Stimulated activated naive CD8-positive, alpha-beta T cell treated with anti-CD3 and anti-CD28 coated beads, Interleukin-15, Interleukin-2, amounts not matched to agents 100 ng/mL and 50 ng/mL, for 24 hours (primary cell): ENCODE data around the gene GRP.
"Not testable (repeated sequence)": the region's sequence is repeated elsewhere in the genome, so short reads cannot be mapped to it uniquely, and the experiment has no call there.

Source experiments
- H3K27ac Mint-ChIP-seq: one replicate; pipeline ENCODE4 v1.8.0; 2021; ENCODE audit warnings: mild to moderate bottlenecking, mixed read lengths
- H3K27me3 Mint-ChIP-seq: one replicate; pipeline ENCODE4 v1.8.0; 2021; ENCODE audit warnings: mixed read lengths
- H3K36me3 Mint-ChIP-seq: one replicate; pipeline ENCODE4 v1.8.0; 2021; ENCODE audit warnings: low read depth, mixed read lengths
- H3K4me1 Mint-ChIP-seq: one replicate; pipeline ENCODE4 v1.8.0; 2021; ENCODE audit warnings: low read depth, mixed read lengths
- H3K4me3 Mint-ChIP-seq: one replicate; pipeline ENCODE4 v1.8.0; 2021; ENCODE audit warnings: mild to moderate bottlenecking, mixed read lengths
- H3K9me3 Mint-ChIP-seq: one replicate; pipeline ENCODE4 v1.8.0; 2021; ENCODE audit warnings: mixed read lengths

The GRP gene

DNA sequence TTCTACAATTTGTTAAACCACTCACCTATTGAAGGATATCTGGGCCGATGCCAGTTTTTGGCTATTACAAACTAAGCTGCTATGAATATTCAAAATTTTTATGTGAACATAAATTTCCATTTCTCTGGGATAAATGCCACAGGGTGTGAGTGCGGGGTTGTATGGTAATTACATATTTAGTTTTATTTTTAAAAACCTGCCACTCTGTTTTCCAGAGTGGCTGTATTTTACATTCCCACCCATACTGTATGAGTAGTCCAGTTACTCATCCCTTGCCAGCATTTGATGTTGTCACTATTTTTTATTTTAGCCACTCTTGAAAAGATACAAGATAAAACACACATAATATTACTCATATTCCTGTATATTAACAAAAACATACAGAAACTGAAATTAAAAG is 22.9 kb downstream of the GRP start:
- no peaks in the 10 kb centered on the region for H3K36me3 Mint-ChIP-seq
- H3K4me3 Mint-ChIP-seq: no peak overlapping the region
- H3K9me3 Mint-ChIP-seq: no peaks in the 10 kb centered on the region
- H3K27me3 Mint-ChIP-seq: peaks cover 28% of the 10 kb centered on the region
- no peaks in the 10 kb centered on the region for H3K4me1 Mint-ChIP-seq
- H3K27ac Mint-ChIP-seq: no peak overlapping the region

DNA sequence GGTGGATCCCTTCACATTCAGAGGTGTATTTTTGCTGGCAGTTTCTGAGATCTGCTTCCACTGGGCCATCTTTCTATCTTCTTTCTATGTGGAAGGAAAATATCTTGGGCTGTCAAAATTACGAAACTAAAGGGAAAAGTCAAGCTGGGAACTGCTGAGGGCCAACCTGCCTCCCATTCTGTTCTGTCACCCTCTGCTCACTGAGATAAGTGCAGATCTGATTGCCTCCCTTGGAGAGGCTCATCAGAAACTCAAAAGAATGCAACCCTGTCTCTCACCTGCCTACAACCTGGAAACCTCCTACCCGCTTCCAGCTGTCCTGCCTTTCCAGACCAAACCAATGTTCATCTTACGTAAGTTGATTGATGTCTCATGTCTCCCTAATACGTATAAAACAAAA is 26.8 kb downstream of the GRP start:
- no peak overlapping the region for H3K4me3 Mint-ChIP-seq
- H3K27ac Mint-ChIP-seq: no peak overlapping the region
- H3K27me3 Mint-ChIP-seq: peaks cover 53% of the 10 kb centered on the region
- H3K4me1 Mint-ChIP-seq: no peaks in the 10 kb centered on the region
- no peaks in the 10 kb centered on the region for H3K36me3 Mint-ChIP-seq
- H3K9me3 Mint-ChIP-seq: no peaks in the 10 kb centered on the region

DNA sequence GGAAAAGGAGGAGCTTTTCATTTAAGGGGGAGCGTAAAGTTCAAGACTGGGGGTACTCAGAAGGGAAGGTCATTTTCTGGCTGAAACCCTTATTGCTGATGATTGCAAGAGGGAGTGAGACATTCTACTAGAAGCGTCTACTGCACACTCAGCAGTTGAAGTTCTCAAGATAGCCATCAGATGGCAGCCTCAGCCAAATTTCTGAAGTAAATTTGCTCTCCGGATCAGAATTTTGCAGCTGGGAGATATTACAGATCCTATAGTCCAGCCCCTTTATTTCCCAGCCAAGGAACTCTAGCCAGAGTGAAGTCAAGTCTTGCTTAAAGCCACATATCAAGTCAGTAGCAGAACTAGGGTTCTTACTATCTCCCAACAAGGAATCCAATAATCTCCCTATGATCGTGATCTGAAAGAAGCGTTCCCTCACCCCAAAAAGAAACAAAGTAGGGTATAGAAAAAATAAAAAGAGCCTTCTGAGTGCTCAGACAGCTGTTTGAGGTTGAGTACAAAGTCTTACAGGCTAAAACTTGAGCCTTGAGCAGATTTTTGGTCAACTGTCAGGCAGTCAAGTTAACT is 29.3 kb downstream of the GRP start:
- Mint-ChIP-seq H3K4me1 (no peaks in the 10 kb centered on the region), H3K36me3 (no peaks in the 10 kb centered on the region), H3K4me3 (no peak overlapping the region), H3K9me3 (no peaks in the 10 kb centered on the region), H3K27me3 (peaks cover 64% of the 10 kb centered on the region), H3K27ac (no peak overlapping the region)

DNA sequence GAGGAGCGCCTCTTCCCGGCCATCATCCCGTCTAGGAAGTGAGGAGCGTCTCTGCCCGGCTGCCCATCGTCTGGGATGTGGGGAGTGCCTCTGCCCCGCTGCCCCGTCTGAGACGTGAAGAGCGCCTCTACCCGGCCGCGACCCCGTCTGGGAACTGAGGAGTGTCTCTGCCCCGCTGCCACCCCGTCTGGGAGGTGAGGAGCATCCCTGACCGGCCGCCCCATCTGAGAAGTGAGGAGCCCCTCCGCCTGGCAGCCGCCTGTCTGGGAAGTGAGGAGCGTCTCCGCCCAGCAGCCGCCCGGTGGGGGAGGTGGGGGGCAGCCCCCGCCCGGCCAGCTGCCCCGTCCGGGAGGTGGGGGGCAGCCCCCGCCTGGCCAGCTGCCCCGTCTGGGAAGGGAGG is 35.5 kb downstream of the GRP start:
- not testable (repeated sequence) for H3K27ac Mint-ChIP-seq, H3K4me1 Mint-ChIP-seq, H3K9me3 Mint-ChIP-seq, H3K4me3 Mint-ChIP-seq, H3K36me3 Mint-ChIP-seq
- peaks cover 45% of the 10 kb centered on the region for H3K27me3 Mint-ChIP-seq

DNA sequence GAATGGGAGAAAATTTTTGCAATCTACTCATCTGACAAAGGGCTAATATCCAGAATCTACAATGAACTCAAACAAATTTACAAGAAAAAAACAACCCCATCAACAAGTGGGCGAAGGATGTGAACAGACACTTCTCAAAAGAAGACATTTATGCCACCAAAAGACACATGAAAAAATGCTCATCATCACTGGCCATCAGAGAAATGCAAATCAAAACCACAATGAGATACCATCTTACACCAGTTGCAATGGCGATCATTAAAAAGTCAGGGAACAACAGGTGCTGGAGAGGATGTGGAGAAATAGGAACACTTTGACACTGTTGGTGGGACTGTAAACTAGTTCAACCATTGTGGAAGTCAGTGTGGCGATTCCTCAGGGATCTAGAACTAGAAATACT is 41.9 kb downstream of the GRP start:
- peaks cover 68% of the 10 kb centered on the region for H3K27me3 Mint-ChIP-seq
- H3K9me3 Mint-ChIP-seq, H3K27ac Mint-ChIP-seq, H3K4me3 Mint-ChIP-seq, H3K4me1 Mint-ChIP-seq, H3K36me3 Mint-ChIP-seq: not testable (repeated sequence)

DNA sequence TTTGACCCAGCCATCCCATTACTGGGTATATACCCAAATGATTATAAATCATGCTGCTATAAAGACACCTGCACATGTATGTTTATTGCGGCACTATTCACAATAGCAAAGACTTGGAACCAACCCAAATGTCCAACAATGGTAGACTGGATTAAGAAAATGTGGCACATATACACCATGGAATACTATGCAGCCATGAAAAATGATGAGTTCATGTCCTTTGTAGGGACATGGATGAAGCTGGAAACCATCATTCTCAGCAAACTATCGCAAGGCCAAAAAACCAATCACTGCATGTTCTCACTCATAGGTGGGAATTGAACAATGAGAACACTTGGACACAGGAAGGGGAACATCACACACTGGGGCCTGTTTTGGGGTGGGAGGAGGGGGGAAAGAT is 42.3 kb downstream of the GRP start:
- not testable (repeated sequence) for H3K36me3 Mint-ChIP-seq, H3K4me1 Mint-ChIP-seq, H3K4me3 Mint-ChIP-seq, H3K9me3 Mint-ChIP-seq, H3K27ac Mint-ChIP-seq
- peaks cover 71% of the 10 kb centered on the region for H3K27me3 Mint-ChIP-seq

DNA sequence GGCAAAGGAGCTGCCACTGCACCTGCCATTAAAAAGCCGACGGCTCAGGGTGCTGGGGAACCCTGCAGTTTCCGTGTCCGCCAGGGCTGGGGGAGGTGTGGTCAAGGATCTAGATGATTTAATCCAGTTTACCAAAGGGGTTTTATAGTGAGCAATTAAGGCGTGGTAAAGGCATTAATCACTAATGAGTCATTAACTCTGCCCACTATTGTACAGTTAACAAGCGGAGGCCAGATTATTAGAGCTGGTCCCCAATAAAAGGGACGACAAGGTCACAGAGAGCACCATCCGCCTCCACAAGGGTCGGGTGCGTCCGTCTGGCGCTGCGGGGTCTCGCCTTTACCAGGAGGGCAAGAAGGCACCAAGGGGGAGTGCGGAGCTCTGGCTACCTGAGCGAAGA is 43.7 kb downstream of the GRP start:
- no peak overlapping the region for H3K4me3 Mint-ChIP-seq
- peaks cover 83% of the 10 kb centered on the region for H3K27me3 Mint-ChIP-seq
- no peak overlapping the region for H3K27ac Mint-ChIP-seq
- peaks cover 3% of the 10 kb centered on the region for H3K4me1 Mint-ChIP-seq
- H3K9me3 Mint-ChIP-seq: no peaks in the 10 kb centered on the region
- H3K36me3 Mint-ChIP-seq: no peaks in the 10 kb centered on the region

DNA sequence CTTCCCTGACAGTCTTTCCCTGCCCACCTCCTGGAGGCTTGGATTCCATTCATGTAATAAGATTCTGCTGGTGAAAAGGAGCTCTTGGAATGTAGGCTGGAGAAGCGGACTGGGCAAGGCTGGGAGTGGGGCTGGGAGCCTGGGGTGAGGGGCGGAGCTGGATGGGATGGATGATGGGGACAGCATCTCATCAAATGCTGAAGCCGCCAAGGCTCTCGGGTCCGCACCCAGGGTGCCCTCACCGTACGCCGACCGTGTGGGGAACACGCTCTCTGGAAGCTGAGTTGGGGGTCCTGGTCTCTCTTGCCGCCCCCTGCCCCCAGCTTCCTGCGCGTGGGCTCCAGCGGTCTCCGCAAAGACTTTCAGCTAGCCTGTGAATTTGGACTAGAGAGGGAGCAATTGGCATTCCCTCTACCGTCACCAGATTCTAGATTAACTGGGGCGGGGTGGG is 44.2 kb downstream of the GRP start:
- H3K36me3 Mint-ChIP-seq: no peaks in the 10 kb centered on the region
- no peak overlapping the region for H3K27ac Mint-ChIP-seq
- H3K4me3 Mint-ChIP-seq: no peak overlapping the region
- peaks cover 3% of the 10 kb centered on the region for H3K4me1 Mint-ChIP-seq
- no peaks in the 10 kb centered on the region for H3K9me3 Mint-ChIP-seq
- H3K27me3 Mint-ChIP-seq: peaks cover 80% of the 10 kb centered on the region

DNA sequence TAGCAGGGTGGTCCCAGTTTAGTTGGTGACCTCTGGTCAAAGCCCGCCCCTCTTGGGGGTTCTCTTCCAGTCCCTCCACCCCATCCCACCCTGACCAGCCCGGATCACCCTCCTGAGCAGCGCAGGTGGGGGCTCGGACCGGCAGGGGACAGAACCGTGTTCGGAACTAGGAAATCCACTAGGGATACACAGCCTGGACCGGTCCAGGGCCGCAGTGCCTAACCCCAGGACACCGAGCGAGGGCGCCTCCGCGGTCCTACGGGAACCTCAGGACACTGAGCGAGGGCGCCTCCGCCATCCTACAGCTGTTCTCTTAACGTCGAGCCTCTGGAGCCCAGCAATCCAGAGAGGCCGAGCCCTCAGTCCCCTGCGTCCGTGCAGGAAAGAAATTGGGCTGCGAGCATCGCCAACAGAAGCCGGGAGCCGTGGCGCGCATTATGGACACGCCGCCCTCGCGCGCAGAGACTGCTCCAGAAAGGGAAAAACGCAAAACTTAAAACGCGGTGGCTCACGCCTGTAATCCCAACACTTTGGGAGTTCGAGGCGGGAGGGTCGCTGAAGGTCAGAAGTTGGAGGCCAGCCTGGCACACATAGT is 44.8 kb downstream of the GRP start:
- no peaks in the 10 kb centered on the region for H3K9me3 Mint-ChIP-seq
- H3K4me3 Mint-ChIP-seq: peak overlapping the region; percentile 53
- H3K27me3 Mint-ChIP-seq: peaks cover 78% of the 10 kb centered on the region
- no peak overlapping the region for H3K27ac Mint-ChIP-seq
- peaks cover 7% of the 10 kb centered on the region for H3K4me1 Mint-ChIP-seq
- no peaks in the 10 kb centered on the region for H3K36me3 Mint-ChIP-seq

DNA sequence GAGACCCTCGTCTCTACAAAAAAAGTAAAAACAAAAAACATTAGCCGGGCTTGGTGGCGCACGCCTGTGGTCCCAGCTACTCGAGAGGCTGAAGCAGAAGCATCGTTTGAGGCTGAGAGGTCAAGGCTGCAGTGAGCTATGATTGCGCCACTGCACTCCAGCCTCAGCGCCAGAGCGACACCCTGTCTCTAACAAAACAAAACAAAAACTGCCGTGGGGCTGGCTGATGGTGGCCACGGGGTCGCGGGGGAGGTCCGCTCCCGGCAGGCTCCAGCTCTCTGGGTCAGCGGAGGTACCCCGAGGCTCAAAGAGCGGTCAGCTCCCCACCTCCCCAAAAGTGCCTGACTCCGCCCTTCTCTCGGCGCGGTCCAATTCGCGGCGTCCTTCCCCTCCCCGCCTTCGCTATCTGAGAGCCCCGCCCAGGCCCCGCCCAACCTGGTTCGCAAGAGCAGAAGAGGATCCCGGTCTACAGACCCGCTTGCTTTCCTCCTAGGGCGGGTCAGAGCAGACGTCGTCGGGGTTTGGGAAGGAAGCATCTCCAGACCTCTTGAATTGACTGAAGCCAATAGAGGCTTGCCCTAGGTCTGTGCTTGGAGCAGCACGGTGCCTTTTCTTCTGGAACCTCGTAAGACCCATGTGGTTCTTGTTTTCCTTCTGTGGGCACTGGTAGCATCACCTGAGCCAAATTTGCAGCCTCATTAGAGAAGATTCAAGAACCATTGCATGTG is 45.5 kb downstream of the GRP start:
- H3K27ac Mint-ChIP-seq: no peak overlapping the region
- peak overlapping the region; percentile 53 for H3K4me3 Mint-ChIP-seq
- peaks cover 82% of the 10 kb centered on the region for H3K27me3 Mint-ChIP-seq
- no peaks in the 10 kb centered on the region for H3K36me3 Mint-ChIP-seq
- H3K9me3 Mint-ChIP-seq: no peaks in the 10 kb centered on the region
- peaks cover 12% of the 10 kb centered on the region for H3K4me1 Mint-ChIP-seq

DNA sequence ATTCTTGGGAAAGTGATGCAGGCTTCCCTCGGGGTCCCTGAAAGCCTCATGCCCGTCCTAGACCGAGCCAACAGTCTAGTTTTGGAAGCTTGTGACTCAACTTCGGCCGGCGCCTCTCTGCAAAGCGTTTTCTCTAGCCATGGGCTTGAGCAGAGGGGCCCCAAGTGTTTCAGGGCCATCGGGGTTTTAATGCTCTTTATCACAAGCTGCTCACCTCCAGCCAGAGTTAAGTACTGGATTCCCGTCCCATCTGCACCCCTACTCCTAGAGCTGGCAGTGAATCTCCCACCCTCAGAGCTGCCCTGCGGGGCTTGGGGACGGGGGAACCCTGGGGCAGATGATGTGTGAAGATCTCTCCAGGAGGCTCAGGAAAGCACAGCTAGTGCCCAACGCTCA is 46.0 kb downstream of the GRP start:
- Mint-ChIP-seq H3K4me1 (peaks cover 12% of the 10 kb centered on the region), H3K4me3 (no peak overlapping the region), H3K9me3 (no peaks in the 10 kb centered on the region)

DNA sequence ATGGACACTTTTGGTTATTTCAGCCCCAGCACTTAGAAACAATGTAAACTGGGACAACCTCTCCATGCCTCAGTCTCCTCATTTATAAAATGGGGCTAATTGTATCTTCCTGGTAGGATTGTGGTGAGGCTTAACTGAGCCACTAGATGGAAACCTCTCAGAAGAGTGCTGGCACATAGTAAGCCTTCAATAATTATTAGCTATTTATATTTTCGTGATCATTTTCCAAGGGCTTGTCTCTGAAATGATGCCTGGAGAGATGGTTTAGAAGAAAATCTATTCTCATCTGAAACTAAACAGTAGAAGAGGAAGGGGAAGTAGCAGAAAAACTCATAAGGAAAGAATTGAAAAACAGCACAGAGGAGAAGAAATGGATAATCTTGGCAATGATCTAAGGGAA is 46.5 kb downstream of the GRP start:
- Mint-ChIP-seq H3K27ac (no peak overlapping the region), H3K27me3 (peaks cover 87% of the 10 kb centered on the region), H3K4me3 (no peak overlapping the region), H3K36me3 (no peaks in the 10 kb centered on the region), H3K4me1 (peaks cover 12% of the 10 kb centered on the region), H3K9me3 (no peaks in the 10 kb centered on the region)

More for the DNA sequence above, 46.0 kb downstream of the GRP start:
- Mint-ChIP-seq H3K27me3 (peaks cover 82% of the 10 kb centered on the region), H3K36me3 (no peaks in the 10 kb centered on the region), H3K27ac (no peak overlapping the region)

DNA sequence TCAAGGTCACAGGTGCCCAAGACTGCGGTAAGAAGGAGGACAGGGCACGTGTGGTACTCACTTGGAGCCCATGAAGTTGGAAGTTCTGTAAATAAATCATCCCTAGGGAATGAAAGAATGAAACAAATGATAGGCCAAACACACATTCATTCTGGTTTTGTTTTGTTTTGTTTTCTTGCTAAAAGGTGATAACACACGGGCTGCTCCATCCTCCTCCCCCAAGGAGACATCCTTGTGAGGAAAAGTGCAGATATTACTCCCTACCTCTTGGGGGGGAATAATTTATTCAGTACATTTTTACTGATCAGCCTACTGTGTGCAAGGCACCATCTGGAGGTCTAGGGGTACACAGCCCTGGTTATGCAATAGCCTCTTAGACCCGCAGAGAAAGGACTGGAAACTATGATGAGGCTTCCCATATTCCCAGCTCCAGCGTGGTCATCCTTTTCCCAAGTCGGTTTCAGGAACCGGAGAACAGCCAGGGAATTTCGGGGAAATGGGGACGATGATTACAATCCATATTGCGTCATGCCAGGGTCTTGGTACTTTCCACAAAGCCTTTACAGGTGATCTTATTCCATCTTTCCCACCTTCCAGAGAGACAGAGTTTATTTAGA is 47.0 kb downstream of the GRP start:
- H3K36me3 Mint-ChIP-seq: no peaks in the 10 kb centered on the region
- H3K4me1 Mint-ChIP-seq: peaks cover 16% of the 10 kb centered on the region
- peaks cover 87% of the 10 kb centered on the region for H3K27me3 Mint-ChIP-seq

DNA sequence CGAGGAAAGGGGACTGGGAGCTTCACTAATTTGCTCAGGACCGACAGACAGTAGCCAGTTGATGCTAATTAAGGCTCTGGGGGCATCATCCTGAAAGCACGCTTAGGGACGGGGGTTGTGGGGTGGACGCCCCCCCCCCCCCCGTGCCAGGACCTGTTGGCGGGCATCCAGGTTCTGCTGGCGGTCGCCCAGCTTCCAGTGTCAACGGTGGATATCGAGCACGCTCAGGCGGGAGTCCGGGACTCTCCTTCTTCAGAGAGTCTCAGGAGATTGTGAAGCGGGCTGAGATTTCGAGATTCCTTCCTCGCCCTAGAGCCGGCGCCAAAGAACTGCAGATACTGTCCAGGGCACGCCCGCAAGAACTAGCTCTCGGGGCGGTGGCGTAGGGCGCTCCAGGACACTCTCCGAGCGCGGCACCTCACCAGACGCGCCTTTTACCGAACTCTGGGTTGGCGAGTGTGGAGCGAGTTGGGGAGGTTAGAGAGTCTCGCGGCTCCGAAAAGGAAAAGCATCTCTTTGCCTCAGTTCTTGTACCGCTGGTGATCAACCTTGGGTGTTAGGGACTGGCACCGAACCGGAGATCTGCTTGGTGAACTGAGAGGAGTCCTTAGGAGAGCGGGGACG is 47.7 kb downstream of the GRP start:
- peaks cover 18% of the 10 kb centered on the region for H3K4me1 Mint-ChIP-seq
- no peaks in the 10 kb centered on the region for H3K36me3 Mint-ChIP-seq
- H3K4me3 Mint-ChIP-seq: peak overlapping the region; percentile 20
- peaks cover 85% of the 10 kb centered on the region for H3K27me3 Mint-ChIP-seq
- H3K27ac Mint-ChIP-seq: no peak overlapping the region
- no peaks in the 10 kb centered on the region for H3K9me3 Mint-ChIP-seq

More for the DNA sequence above, 47.0 kb downstream of the GRP start:
- Mint-ChIP-seq H3K27ac (no peak overlapping the region), H3K4me3 (no peak overlapping the region), H3K9me3 (no peaks in the 10 kb centered on the region)

DNA sequence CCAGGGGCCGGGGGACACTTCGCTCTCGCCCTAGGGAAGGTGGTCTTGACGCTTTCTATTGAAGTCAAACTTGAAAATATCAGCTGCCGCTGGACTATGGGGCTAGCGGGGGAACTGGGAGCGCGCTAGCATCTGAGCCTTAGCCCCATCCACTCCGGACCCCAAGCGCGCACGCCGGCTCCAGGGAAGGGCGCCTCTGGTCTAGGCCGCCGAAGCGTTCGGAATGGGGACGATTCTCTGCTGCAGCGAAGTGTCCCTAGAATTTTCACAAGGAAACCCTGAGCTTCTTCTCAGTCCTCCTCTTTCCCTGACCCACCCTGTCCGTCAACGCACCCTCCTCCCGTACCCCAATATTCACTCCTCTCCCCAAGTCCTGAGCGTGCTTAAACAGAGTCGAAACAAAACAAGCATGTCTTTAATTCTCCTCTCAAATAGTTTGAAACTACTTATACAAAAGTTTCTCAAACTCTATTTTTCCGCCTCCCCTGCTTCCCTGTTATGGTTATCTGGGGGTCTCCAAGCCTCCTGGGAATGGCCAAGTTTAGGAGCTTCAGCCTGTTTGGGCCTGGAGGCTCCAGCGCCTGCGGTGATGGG is 48.3 kb downstream of the GRP start:
- H3K4me3 Mint-ChIP-seq: peak overlapping the region; percentile 20
- peaks cover 79% of the 10 kb centered on the region for H3K27me3 Mint-ChIP-seq
- peaks cover 18% of the 10 kb centered on the region for H3K4me1 Mint-ChIP-seq
- H3K36me3 Mint-ChIP-seq: no peaks in the 10 kb centered on the region
- no peaks in the 10 kb centered on the region for H3K9me3 Mint-ChIP-seq
- H3K27ac Mint-ChIP-seq: no peak overlapping the region
